ENCODE results near the gene GPC1. TPM values are rescaled to one million over a fixed set of nuclear protein-coding genes. Genes with fewer than 3 reads are reported as not detected.

The GPC1 gene
- total RNA-seq, 1 donor from 2014 or later, result 155 TPM

GRCh38 chr2:240404174-240404852 lies 31.1 kb upstream of the GPC1 start:
- H3K27ac Mint-ChIP-seq (ENCODE audit: unreplicated experiment), result no peak overlapping the region
- H3K4me1 Mint-ChIP-seq (ENCODE audit: low read depth, unreplicated experiment), result peaks cover 5% of the 10 kb centered on the region
- DNase-seq, result no peak
- H3K27me3 Mint-ChIP-seq (ENCODE audit: unreplicated experiment), result peaks cover 2% of the 10 kb centered on the region
- no peaks in the 10 kb centered on the region for H3K36me3 Mint-ChIP-seq (ENCODE audit: unreplicated experiment)
- H3K4me3 Mint-ChIP-seq (ENCODE audit: unreplicated experiment), result no peak overlapping the region
- H3K9me3 Mint-ChIP-seq (ENCODE audit: unreplicated experiment), result no peaks in the 10 kb centered on the region
- no peak for TF ChIP-seq CTCF (IDR thresholded peaks at IDR 0.05; ENCODE audit: partially characterized antibody, unreplicated experiment)

GRCh38 chr2:240405133-240405532 lies 30.3 kb upstream of the GPC1 start:
- Mint-ChIP-seq H3K27ac (ENCODE audit: unreplicated experiment) (no peak overlapping the region), H3K27me3 (ENCODE audit: unreplicated experiment) (peaks cover 3% of the 10 kb centered on the region), H3K4me1 (ENCODE audit: low read depth, unreplicated experiment) (peaks cover 12% of the 10 kb centered on the region), H3K36me3 (ENCODE audit: unreplicated experiment) (peaks cover 1% of the 10 kb centered on the region), H3K9me3 (ENCODE audit: unreplicated experiment) (no peaks in the 10 kb centered on the region), H3K4me3 (ENCODE audit: unreplicated experiment) (no peak overlapping the region)
- DNase-seq, result no peak
- no peak for TF ChIP-seq CTCF (IDR thresholded peaks at IDR 0.05; ENCODE audit: partially characterized antibody, unreplicated experiment)

- DNase-seq, result no peak
- Mint-ChIP-seq H3K36me3 (ENCODE audit: unreplicated experiment) (peaks cover 6% of the 10 kb centered on the region), H3K27me3 (ENCODE audit: unreplicated experiment) (peaks cover 8% of the 10 kb centered on the region), H3K27ac (ENCODE audit: unreplicated experiment) (no peak overlapping the region), H3K4me3 (ENCODE audit: unreplicated experiment) (no peak overlapping the region), H3K4me1 (ENCODE audit: low read depth, unreplicated experiment) (peaks cover 13% of the 10 kb centered on the region), H3K9me3 (ENCODE audit: unreplicated experiment) (no peaks in the 10 kb centered on the region)
- TF ChIP-seq CTCF (IDR thresholded peaks at IDR 0.05; ENCODE audit: partially characterized antibody, unreplicated experiment), result no peak
Observed at GRCh38 chr2:240405684-240406313, 29.7 kb upstream of the GPC1 start.

GRCh38 chr2:240407090-240407489 lies 28.4 kb upstream of the GPC1 start:
- peaks cover 13% of the 10 kb centered on the region for H3K4me1 Mint-ChIP-seq (ENCODE audit: low read depth, unreplicated experiment)
- H3K27ac Mint-ChIP-seq (ENCODE audit: unreplicated experiment), result no peak overlapping the region
- H3K9me3 Mint-ChIP-seq (ENCODE audit: unreplicated experiment), result no peaks in the 10 kb centered on the region
- no peak overlapping the region for H3K4me3 Mint-ChIP-seq (ENCODE audit: unreplicated experiment)
- TF ChIP-seq CTCF (IDR thresholded peaks at IDR 0.05; ENCODE audit: partially characterized antibody, unreplicated experiment), result no peak
- H3K36me3 Mint-ChIP-seq (ENCODE audit: unreplicated experiment), result peaks cover 6% of the 10 kb centered on the region
- no peak for DNase-seq
- peaks cover 8% of the 10 kb centered on the region for H3K27me3 Mint-ChIP-seq (ENCODE audit: unreplicated experiment)

GRCh38 chr2:240410004-240410403 lies 25.5 kb upstream of the GPC1 start:
- Mint-ChIP-seq H3K4me1 (ENCODE audit: low read depth, unreplicated experiment) (peaks cover 13% of the 10 kb centered on the region), H3K4me3 (ENCODE audit: unreplicated experiment) (no peak overlapping the region), H3K27me3 (ENCODE audit: unreplicated experiment) (peaks cover 5% of the 10 kb centered on the region), H3K9me3 (ENCODE audit: unreplicated experiment) (no peaks in the 10 kb centered on the region), H3K36me3 (ENCODE audit: unreplicated experiment) (peaks cover 6% of the 10 kb centered on the region), H3K27ac (ENCODE audit: unreplicated experiment) (no peak overlapping the region)
- TF ChIP-seq CTCF (IDR thresholded peaks at IDR 0.05; ENCODE audit: partially characterized antibody, unreplicated experiment), result no peak
- DNase-seq, result no peak
